NCI-H146 treated with DMSO at 0.1 percent for 48 hours (cell line): Measurements from ENCODE around the gene LTB4R.

ENCODE experiments used
- DNase-seq: peaks from one replicate; lab custom pipeline; 2025; ENCODE audit not compliant: unreplicated experiment; lab: John Stamatoyannopoulos, UW

LTB4R gene

GRCh38 chr14:24366721-24367513 is 55.6 kb downstream of the LTB4R start:
- peak; percentile 85 for DNase-seq
